ENCODE measurements around the gene UNC5B. TPM values are rescaled to one million over a fixed set of nuclear protein-coding genes. Genes with fewer than 3 reads are reported as not detected.

UNC5B gene
- total and polyA plus RNA-seq, 7 donors = 1.4 to 12.7 (median 1.8) TPM

DNA sequence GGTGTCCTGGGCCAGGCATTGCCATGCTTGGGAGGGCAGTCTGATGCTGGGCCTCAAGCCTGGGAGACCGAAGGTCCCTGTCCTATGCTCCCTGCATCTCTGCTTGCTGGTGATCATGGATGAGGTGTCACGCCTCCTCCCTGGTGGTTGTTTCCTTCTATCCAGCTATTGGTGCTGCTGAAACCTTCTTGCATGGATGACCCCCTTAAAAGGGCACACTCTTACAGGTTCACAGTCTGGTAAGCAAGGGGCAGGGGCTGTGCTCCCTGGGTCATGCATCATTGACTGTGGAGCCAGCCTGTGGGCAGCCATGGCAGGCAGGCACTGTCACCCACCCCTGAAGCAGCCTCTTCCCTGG lies 69.9 kb downstream of the UNC5B start:
- Histone ChIP-seq H3K9me3 (no peaks in the 10 kb centered on the region), H3K27ac (no peak overlapping the region), H3K27me3 (no peaks in the 10 kb centered on the region), H3K4me1 (no peaks in the 10 kb centered on the region), H3K4me3 (no peak overlapping the region), H3K36me3 (no peaks in the 10 kb centered on the region)
- WGBS, 2 donors = 83 to 88% methylated on average over 2 of the region's 2 CpGs
- TF ChIP-seq, protein P1, sequence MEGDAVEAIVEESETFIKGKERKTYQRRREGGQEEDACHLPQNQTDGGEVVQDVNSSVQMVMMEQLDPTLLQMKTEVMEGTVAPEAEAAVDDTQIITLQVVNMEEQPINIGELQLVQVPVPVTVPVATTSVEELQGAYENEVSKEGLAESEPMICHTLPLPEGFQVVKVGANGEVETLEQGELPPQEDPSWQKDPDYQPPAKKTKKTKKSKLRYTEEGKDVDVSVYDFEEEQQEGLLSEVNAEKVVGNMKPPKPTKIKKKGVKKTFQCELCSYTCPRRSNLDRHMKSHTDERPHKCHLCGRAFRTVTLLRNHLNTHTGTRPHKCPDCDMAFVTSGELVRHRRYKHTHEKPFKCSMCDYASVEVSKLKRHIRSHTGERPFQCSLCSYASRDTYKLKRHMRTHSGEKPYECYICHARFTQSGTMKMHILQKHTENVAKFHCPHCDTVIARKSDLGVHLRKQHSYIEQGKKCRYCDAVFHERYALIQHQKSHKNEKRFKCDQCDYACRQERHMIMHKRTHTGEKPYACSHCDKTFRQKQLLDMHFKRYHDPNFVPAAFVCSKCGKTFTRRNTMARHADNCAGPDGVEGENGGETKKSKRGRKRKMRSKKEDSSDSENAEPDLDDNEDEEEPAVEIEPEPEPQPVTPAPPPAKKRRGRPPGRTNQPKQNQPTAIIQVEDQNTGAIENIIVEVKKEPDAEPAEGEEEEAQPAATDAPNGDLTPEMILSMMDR (IDR thresholded peaks at IDR 0.05) = no peak
- TF ChIP-seq POLR2A (IDR thresholded peaks at IDR 0.05) (no peak), POLR2AphosphoS5 (IDR thresholded peaks at IDR 0.05) (no peak), EP300 (IDR thresholded peaks at IDR 0.05) (no peak)
- DNase-seq = no peak
- intact Hi-C loops (cut with DNase I) = no loop called here

DNA sequence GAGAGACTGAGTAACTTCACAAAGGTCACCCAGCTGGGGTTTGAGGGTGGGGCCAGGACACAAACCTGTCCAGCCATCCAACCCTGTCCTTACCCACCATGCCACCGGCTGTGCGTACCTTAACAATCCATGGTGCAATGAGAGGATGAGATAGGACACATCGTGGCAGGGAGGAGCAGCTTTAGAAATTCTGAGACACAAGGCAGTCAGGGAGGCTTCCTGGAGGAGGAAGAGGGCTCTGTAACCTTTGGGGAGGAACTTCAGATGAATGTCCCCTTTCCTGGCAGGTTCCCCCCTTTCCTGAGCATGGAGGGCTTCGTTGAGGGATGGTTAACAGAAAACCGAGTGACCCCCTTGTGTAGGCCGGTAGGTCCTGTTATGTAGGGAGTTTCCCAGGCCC lies 71.0 kb downstream of the UNC5B start:
- no peak for DNase-seq
- intact Hi-C loops (cut with DNase I) = no loop called here
- TF ChIP-seq, protein P1 (IDR thresholded peaks at IDR 0.05) = no peak
- no peak for TF ChIP-seq POLR2A (IDR thresholded peaks at IDR 0.05)
- TF ChIP-seq EP300 (IDR thresholded peaks at IDR 0.05) = no peak
- no peaks in the 10 kb centered on the region for H3K36me3 ChIP-seq
- H3K4me3 ChIP-seq = no peak overlapping the region
- 70 to 85% methylated on average over 6 of the region's 6 CpGs for WGBS, 2 donors
- H3K4me1 ChIP-seq = no peaks in the 10 kb centered on the region
- no peak overlapping the region for H3K27ac ChIP-seq
- no peaks in the 10 kb centered on the region for H3K27me3 ChIP-seq
- H3K9me3 ChIP-seq = no peaks in the 10 kb centered on the region

DNA sequence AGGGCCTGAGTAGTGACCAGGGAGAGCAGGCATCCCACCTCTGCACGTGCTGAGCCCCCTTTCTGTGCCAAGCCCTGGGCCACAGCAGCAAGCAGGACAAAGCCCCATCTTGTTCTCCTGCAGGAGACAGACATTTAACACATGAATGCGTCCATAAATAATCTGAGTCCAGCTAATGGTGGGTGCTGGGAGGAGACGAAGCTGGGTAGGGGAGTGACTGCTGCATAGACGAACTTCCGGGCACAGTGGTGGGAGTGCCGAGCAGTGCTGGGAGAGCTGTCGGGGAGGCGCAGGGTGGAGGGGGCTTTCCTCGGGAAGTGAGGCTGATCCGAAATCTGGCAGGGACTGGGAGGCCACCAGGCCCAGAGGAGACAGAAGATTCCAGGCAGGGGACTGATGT lies 71.5 kb downstream of the UNC5B start:
- Histone ChIP-seq H3K4me3 (no peak overlapping the region), H3K36me3 (no peaks in the 10 kb centered on the region), H3K27me3 (no peaks in the 10 kb centered on the region), H3K27ac (no peak overlapping the region), H3K4me1 (no peaks in the 10 kb centered on the region), H3K9me3 (no peaks in the 10 kb centered on the region)
- intact Hi-C loops (cut with DNase I) = no loop called here
- 86 to 89% methylated on average over 10 of the region's 10 CpGs for WGBS, 2 donors
- DNase-seq = no peak
- TF ChIP-seq EP300 (IDR thresholded peaks at IDR 0.05) (no peak), POLR2AphosphoS5 (IDR thresholded peaks at IDR 0.05) (no peak), POLR2A (IDR thresholded peaks at IDR 0.05) (no peak)
- TF ChIP-seq, protein P1 (IDR thresholded peaks at IDR 0.05) = no peak

DNA sequence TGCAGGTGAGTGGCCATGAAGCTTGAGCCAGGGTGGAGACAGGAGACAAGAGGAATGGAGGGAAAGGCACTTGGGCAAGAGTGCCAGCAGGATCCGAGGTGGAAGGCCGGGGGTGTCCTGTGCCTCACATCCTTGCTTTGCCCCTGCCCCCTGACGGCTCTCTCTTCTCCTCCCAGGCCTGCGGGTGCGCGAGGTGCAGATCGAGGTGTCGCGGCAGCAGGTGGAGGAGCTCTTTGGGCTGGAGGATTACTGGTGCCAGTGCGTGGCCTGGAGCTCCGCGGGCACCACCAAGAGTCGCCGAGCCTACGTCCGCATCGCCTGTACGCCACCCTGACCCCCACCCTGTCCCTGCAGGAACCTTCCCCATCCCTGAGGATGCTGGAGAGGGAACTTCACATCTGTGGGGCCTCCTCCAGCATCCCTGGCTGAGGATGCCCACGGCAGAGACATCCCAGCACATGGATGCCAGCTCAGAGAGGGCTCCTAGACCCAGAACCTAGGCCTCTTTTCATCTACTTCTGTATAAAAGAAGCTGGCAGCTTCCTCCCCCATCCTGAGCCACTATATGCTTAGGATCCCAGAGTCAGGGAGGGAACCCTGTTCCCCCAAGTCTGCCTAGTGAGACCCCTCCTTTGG lies 72.3 kb downstream of the UNC5B start:
- no peaks in the 10 kb centered on the region for H3K27me3 ChIP-seq
- whole genome bisulfite sequencing, 2 donors = 88 to 90% methylated on average over 19 of the region's 19 CpGs
- no peaks in the 10 kb centered on the region for H3K36me3 ChIP-seq
- H3K4me1 ChIP-seq = no peaks in the 10 kb centered on the region
- H3K9me3 ChIP-seq = no peaks in the 10 kb centered on the region
- TF ChIP-seq EP300 (IDR thresholded peaks at IDR 0.05) = no peak
- TF ChIP-seq, protein P1 (IDR thresholded peaks at IDR 0.05) = no peak
- no peak for TF ChIP-seq POLR2A (IDR thresholded peaks at IDR 0.05)
- no peak for TF ChIP-seq POLR2AphosphoS5 (IDR thresholded peaks at IDR 0.05)
- no peak for DNase-seq
- H3K4me3 ChIP-seq = no peak overlapping the region
- no peak overlapping the region for H3K27ac ChIP-seq
- intact Hi-C loops (cut with DNase I) = loop anchor here (1.0 to 5.0 kb wide), 3 partner anchors 77 to 382 kb away; no protein-coding TSS in a partner anchor

DNA sequence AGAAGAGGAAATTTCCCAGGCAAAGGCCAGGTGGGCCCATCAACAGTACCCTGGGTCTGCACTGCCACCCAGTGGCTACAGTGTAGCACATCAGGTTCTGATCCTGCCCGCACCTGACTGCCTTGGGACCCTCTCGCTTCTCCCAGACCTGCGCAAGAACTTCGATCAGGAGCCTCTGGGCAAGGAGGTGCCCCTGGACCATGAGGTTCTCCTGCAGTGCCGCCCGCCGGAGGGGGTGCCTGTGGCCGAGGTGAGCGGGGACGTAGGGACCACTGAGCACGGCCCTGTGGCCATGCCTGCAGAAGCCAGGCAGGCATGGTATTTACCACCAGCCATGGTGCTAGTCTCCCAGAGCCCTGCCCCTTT lies 72.8 kb downstream of the UNC5B start:
- Histone ChIP-seq H3K36me3 (no peaks in the 10 kb centered on the region), H3K4me3 (no peak overlapping the region), H3K27ac (no peak overlapping the region), H3K4me1 (no peaks in the 10 kb centered on the region), H3K27me3 (no peaks in the 10 kb centered on the region), H3K9me3 (no peaks in the 10 kb centered on the region)
- WGBS, 2 donors = 51 to 61% methylated on average over 11 of the region's 11 CpGs
- no peak for DNase-seq
- intact Hi-C loops (cut with DNase I) = loop anchor here (1.0 to 5.0 kb wide), 3 partner anchors 78 to 383 kb away; no protein-coding TSS in a partner anchor
- TF ChIP-seq POLR2A (IDR thresholded peaks at IDR 0.05) = no peak
- TF ChIP-seq, protein P1 (IDR thresholded peaks at IDR 0.05) = peak; percentile 52 to 79 (median 68)

All from sigmoid colon (tissue), 7 donors.